SK-N-MC (cell line): Measurements from ENCODE around the gene PACRG.

Source experiments
- EZH2 ChIP-seq: fragments of 200-600 bp; sonication (generic); IDR thresholded peaks from one replicate; pipeline ENCODE4 v1.6.1; 2017; ENCODE audit warnings: antibody characterized with exemption
- FOXP2 ChIP-seq: optimal IDR thresholded peaks from 2 replicates; pipeline ENCODE3; 2011; ENCODE audit warnings: mild to moderate bottlenecking, moderate library complexity; ENCODE audit not compliant: insufficient read depth; ENCODE audit errors: extremely low read length, control extremely low read depth
- POLR2AphosphoS5 ChIP-seq: IDR thresholded peaks from 2 replicates; pipeline ENCODE4 v1.6.1; 2012; ENCODE audit warnings: mild to moderate bottlenecking, low read depth, low read length, borderline replicate concordance

GRCh38 chr6:163085426-163085825, 357.7 kb downstream of the PACRG start:
- no peak for TF ChIP-seq FOXP2
- no peak for TF ChIP-seq EZH2
- TF ChIP-seq POLR2AphosphoS5: no peak
